HEK293 (cell line): ENCODE measurements around the gene JCHAIN.
A peak's percentile ranks its signal among the peaks of the same experiment; 100 is the strongest.
"Not testable (repeated sequence)": the region's sequence is repeated elsewhere in the genome, so short reads cannot be mapped to it uniquely, and the experiment has no call there.

Experiments used
- CTCF ChIA-PET: fragments of 350-600 bp; formaldehyde crosslinking; extraction: SDS; loops from one replicate; lab custom pipeline; 2021; ENCODE audit warnings: antibody characterized with exemption; lab: Yijun Ruan, JAX
- POLR2A ChIA-PET: fragments of 300-600 bp; formaldehyde crosslinking; extraction: SDS; loops from one replicate; lab custom pipeline; 2020; ENCODE audit warnings: antibody characterized with exemption, inconsistent platforms; lab: Yijun Ruan, JAX
- H3K27ac ChIP-seq: fragments of 200-500 bp; sonication (Bioruptor generic); 2 replicates; pipeline ENCODE4 v1.5.1; 2014; ENCODE audit warnings: low read depth, low read length, control low read depth, inconsistent platforms; ENCODE audit errors: extremely low read depth
- H3K36me3 ChIP-seq, 2 experiments: fragments of 200-500 bp in 1 of 2; sonication (Bioruptor generic) in 1 of 2; 1 replicate in 1 of 2; 2 replicates in 1 of 2; pipeline ENCODE4 v1.5.1; 2014 to 2017; ENCODE audit warnings: inconsistent platforms in 2 of 2, low read length in 2 of 2; ENCODE audit not compliant: control insufficient read depth in 2 of 2, insufficient read depth in 1 of 2
- H3K4me1 ChIP-seq: fragments of 200-500 bp; sonication (Bioruptor generic); 2 replicates; pipeline ENCODE4 v1.5.1; 2014; ENCODE audit warnings: mild to moderate bottlenecking, low read length, inconsistent platforms; ENCODE audit not compliant: control insufficient read depth, insufficient read depth
- H3K4me3 ChIP-seq: 2 replicates; pipeline ENCODE4 v1.5.1; 2011; ENCODE audit warnings: low read depth, mild to moderate bottlenecking, control low read depth, low read length, moderate library complexity
- H3K9me3 ChIP-seq: fragments of 200-500 bp; sonication (Bioruptor generic); 2 replicates; pipeline ENCODE4 v1.5.1; 2014; ENCODE audit warnings: low read depth, low read length, inconsistent platforms; ENCODE audit not compliant: control insufficient read depth, insufficient read depth
- ZBTB20 ChIP-seq: fragments of 450-650 bp; formaldehyde crosslinking; IDR thresholded peaks from 2 replicates; pipeline ENCODE4 v1.5.1; 2016; ENCODE audit warnings: missing biosample characterization, missing genetic modification characterization
- ZBTB21 ChIP-seq: fragments of 450-650 bp; formaldehyde crosslinking; IDR thresholded peaks from 2 replicates; pipeline ENCODE4 v1.5.1; 2017; ENCODE audit warnings: missing biosample characterization, missing genetic modification characterization
- ZBTB8A ChIP-seq: fragments of 450-650 bp; formaldehyde crosslinking; IDR thresholded peaks from 2 replicates; pipeline ENCODE4 v1.5.1; 2016; ENCODE audit warnings: missing biosample characterization, missing genetic modification characterization
- ZNF114 ChIP-seq: fragments of 450-650 bp; formaldehyde crosslinking; IDR thresholded peaks from 2 replicates; pipeline ENCODE4 v1.5.0; 2017; ENCODE audit warnings: missing biosample characterization, missing genetic modification characterization
- ZNF146 ChIP-seq: fragments of 450-650 bp; formaldehyde crosslinking; IDR thresholded peaks from 2 replicates; pipeline ENCODE4 v1.5.1; 2016; ENCODE audit warnings: missing biosample characterization, missing genetic modification characterization
- ZNF514 ChIP-seq: fragments of 450-650 bp; formaldehyde crosslinking; IDR thresholded peaks from 2 replicates; pipeline ENCODE4 v1.5.1; 2016; ENCODE audit warnings: missing biosample characterization, missing genetic modification characterization
- ZNF843 ChIP-seq: fragments of 450-650 bp; formaldehyde crosslinking; IDR thresholded peaks from 2 replicates; pipeline ENCODE4 v1.5.1; 2016; ENCODE audit warnings: missing biosample characterization, missing genetic modification characterization
- ZSCAN30 ChIP-seq: fragments of 450-650 bp; IDR thresholded peaks from 2 replicates; pipeline ENCODE4 v1.5.1; 2018; ENCODE audit warnings: missing biosample characterization, mild to moderate bottlenecking, missing genetic modification characterization, moderate library complexity
- TF ChIP-seq, protein P1 (sequence below): fragments of 450-650 bp; formaldehyde crosslinking; IDR thresholded peaks from 2 replicates; pipeline ENCODE4 v1.5.0; 2017; ENCODE audit warnings: missing biosample characterization, missing genetic modification characterization, borderline replicate concordance
- TF ChIP-seq, protein P2 (sequence below): fragments of 450-650 bp; formaldehyde crosslinking; IDR thresholded peaks from 2 replicates; pipeline ENCODE4 v1.5.1; 2016; ENCODE audit warnings: missing biosample characterization, missing genetic modification characterization
- TF ChIP-seq, protein P3 (sequence below): fragments of 450-650 bp; formaldehyde crosslinking; IDR thresholded peaks from 2 replicates; pipeline ENCODE4 v1.5.1; 2016; ENCODE audit warnings: missing biosample characterization, missing genetic modification characterization
- TF ChIP-seq, protein P4 (sequence below): fragments of 450-650 bp; formaldehyde crosslinking; IDR thresholded peaks from 2 replicates; pipeline ENCODE4 v1.5.1; 2016; ENCODE audit warnings: missing biosample characterization, missing genetic modification characterization

JCHAIN gene

DNA sequence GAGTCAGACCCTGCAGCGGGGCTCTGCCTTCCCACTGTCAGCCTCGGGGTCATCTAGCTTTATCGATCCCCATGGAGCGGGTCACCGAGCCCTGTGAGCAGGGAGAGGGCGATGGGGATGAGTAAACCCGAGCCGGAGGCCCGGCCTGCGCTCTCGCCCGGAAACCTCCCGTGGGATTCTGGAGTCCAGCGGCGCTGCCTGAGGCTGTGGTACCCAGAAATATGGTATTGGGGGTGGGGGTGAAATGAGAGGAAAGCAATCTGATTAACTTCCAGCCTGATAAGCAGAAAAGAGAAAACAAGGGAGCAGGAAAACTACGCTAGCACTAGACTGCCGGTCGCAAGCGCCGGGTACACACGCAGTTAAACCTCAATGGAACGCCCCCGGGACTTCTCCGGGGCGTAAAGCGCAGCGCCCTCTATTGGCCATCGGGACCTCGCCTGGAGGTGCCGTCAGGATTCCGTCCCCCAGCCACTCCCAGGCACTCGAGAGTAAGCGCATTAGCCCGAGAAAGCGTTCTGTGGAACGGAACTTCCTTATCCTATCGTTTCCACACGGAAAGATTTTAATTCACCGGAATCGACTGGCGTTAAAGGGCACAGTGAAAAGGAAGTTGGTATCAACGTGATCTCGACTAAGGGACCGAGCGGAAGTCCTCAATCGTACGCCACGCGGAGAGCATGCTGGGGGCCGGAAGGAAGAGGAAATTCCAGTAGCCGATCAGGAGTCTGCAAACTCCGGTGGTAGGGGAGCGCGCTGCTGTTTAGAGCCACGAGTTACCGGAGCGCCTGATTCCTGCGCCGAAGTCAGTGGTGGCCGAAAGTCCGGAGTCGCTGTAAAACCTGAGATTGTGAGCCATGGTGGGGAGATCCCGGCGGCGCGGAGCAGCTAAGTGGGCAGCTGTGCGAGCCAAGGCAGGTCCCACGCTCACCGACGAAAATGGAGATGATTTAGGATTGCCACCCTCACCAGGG, 21.8 kb upstream of the JCHAIN start, which contains the start of gene UTP3 (continued):
- TF ChIP-seq, protein P1, sequence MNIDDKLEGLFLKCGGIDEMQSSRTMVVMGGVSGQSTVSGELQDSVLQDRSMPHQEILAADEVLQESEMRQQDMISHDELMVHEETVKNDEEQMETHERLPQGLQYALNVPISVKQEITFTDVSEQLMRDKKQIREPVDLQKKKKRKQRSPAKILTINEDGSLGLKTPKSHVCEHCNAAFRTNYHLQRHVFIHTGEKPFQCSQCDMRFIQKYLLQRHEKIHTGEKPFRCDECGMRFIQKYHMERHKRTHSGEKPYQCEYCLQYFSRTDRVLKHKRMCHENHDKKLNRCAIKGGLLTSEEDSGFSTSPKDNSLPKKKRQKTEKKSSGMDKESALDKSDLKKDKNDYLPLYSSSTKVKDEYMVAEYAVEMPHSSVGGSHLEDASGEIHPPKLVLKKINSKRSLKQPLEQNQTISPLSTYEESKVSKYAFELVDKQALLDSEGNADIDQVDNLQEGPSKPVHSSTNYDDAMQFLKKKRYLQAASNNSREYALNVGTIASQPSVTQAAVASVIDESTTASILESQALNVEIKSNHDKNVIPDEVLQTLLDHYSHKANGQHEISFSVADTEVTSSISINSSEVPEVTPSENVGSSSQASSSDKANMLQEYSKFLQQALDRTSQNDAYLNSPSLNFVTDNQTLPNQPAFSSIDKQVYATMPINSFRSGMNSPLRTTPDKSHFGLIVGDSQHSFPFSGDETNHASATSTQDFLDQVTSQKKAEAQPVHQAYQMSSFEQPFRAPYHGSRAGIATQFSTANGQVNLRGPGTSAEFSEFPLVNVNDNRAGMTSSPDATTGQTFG, result no peak
- no peak for TF ChIP-seq ZNF514 (tag by site-specific recombination)
- TF ChIP-seq ZBTB20 (tag by site-specific recombination), result no peak; the same call in 1 of the 2 replicates
- TF ChIP-seq ZBTB21 (tag by site-specific recombination), result peak; percentile 75

DNA sequence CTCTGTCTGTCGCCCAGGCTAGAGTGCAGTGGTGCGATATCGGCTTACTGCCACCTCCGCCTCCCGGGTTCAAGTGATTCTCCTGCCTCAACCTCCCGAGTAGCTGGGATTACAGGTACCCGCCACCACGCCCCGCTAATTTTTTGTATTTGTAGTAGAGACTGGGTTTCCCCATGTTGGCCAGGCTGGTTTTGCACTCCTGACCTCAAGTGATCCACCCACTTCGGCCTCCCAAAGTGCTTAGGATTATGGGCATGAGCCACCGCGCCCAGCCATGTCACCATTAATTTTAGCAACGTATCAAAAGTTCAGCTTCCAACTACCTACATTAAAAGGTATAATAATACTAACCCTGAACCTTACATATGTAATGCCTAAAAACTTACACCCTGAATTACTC, 21.1 kb upstream of the JCHAIN start:
- Histone ChIP-seq H3K9me3 (no peaks in the 10 kb centered on the region), H3K4me3 (peak overlapping the region; percentile 93), H3K27ac (peak overlapping the region; percentile 72), H3K36me3 (peaks cover 0 to 28% of the 10 kb centered on the region in 2 experiments; a peak in 1 of 3 replicates), H3K4me1 (no peaks in the 10 kb centered on the region)
- POLR2A ChIA-PET, result interaction anchor here (1.0 kb wide), 1 partner anchor 34 kb away, joined by 3 read pairs; the partner anchor contains the start of gene RUFY3
- CTCF ChIA-PET, result interaction anchor here (0.6 to 1.0 kb wide), 5 partner anchors 7 to 392 kb away, joined by 3 to 9 read pairs (median 4); no protein-coding TSS in a partner anchor
- TF ChIP-seq ZNF114 (tag by site-specific recombination), result no peak
- no peak for TF ChIP-seq ZBTB8A (tag by site-specific recombination)
- TF ChIP-seq ZNF843 (tag by site-specific recombination), result no peak
- TF ChIP-seq ZBTB21 (tag by site-specific recombination), result no peak
- TF ChIP-seq, protein P2, sequence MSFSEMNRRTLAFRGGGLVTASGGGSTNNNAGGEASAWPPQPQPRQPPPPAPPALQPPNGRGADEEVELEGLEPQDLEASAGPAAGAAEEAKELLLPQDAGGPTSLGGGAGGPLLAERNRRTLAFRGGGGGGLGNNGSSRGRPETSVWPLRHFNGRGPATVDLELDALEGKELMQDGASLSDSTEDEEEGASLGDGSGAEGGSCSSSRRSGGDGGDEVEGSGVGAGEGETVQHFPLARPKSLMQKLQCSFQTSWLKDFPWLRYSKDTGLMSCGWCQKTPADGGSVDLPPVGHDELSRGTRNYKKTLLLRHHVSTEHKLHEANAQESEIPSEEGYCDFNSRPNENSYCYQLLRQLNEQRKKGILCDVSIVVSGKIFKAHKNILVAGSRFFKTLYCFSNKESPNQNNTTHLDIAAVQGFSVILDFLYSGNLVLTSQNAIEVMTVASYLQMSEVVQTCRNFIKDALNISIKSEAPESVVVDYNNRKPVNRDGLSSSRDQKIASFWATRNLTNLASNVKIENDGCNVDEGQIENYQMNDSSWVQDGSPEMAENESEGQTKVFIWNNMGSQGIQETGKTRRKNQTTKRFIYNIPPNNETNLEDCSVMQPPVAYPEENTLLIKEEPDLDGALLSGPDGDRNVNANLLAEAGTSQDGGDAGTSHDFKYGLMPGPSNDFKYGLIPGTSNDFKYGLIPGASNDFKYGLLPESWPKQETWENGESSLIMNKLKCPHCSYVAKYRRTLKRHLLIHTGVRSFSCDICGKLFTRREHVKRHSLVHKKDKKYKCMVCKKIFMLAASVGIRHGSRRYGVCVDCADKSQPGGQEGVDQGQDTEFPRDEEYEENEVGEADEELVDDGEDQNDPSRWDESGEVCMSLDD, result no peak
- TF ChIP-seq ZSCAN30 (tag by site-specific recombination), result no peak

DNA sequence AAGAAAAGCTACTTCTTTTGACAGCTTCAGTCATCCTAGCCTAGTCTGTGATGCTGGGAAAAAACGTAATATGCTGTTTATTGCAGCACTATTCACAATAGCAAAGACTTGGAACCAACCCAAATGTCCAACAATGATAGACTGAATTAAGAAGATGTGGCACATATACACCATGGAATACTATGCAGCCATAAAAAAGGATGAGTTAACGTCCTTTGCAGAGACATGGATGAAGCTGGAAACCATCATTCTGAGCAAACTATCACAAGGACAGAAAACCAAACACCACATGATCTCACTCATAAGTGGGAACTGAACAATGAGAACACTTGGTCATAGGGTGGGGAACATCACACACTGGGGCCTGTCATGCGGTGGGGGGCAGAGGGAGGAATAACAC, 15.8 kb upstream of the JCHAIN start:
- H3K9me3 ChIP-seq, H3K36me3 ChIP-seq, POLR2A ChIA-PET, H3K27ac ChIP-seq, H3K4me3 ChIP-seq, H3K4me1 ChIP-seq, CTCF ChIA-PET: not testable (repeated sequence)
- TF ChIP-seq, protein P3, sequence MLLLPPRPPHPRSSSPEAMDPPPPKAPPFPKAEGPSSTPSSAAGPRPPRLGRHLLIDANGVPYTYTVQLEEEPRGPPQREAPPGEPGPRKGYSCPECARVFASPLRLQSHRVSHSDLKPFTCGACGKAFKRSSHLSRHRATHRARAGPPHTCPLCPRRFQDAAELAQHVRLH (tag by site-specific recombination), result peak; percentile 58
- peak; percentile 98 for TF ChIP-seq ZNF146
- TF ChIP-seq, protein P4, sequence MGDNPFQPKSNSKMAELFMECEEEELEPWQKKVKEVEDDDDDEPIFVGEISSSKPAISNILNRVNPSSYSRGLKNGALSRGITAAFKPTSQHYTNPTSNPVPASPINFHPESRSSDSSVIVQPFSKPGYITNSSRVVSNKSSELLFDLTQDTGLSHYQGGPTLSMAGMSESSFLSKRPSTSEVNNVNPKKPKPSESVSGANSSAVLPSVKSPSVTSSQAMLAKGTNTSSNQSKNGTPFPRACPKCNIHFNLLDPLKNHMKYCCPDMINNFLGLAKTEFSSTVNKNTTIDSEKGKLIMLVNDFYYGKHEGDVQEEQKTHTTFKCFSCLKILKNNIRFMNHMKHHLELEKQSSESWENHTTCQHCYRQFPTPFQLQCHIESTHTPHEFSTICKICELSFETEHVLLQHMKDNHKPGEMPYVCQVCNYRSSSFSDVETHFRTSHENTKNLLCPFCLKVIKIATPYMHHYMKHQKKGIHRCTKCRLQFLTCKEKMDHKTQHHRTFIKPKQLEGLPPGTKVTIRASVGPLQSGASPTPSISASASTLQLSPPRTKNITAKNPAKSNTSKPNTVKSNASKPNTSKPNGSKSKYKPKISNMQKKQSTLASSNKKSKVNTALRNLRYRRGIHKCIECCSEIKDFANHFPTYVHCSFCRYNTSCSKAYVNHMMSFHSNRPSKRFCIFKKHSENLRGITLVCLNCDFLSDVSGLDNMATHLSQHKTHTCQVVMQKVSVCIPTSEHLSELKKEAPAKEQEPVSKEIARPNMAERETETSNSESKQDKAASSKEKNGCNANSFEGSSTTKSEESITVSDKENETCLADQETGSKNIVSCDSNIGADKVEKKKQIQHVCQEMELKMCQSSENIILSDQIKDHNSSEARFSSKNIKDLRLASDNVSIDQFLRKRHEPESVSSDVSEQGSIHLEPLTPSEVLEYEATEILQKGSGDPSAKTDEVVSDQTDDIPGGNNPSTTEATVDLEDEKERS (tag by site-specific recombination), result peak; percentile 35; the same call in 1 of the 2 replicates
